ENCODE results near the gene PIGN.

PIGN gene

DNA sequence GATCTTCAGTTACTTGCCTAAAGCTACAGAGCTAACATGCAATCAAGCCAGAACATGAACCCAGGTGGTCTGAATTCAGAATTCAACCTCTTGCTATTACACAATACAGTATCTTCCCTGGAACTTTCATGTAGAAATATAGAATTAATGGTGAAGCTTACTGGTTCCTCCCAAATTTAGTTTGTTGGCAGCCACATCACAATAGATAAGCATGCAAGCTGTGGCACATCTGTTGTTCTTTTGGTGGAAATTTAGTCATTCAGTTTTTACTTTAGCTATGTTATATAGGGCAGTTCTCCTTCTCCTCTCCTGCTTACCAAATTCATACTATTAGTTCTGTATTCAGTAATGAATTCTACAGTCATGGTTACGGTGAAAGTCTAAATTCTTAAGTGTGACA, 193.0 kb downstream of the PIGN start:
- TF ChIP-seq, protein P1, sequence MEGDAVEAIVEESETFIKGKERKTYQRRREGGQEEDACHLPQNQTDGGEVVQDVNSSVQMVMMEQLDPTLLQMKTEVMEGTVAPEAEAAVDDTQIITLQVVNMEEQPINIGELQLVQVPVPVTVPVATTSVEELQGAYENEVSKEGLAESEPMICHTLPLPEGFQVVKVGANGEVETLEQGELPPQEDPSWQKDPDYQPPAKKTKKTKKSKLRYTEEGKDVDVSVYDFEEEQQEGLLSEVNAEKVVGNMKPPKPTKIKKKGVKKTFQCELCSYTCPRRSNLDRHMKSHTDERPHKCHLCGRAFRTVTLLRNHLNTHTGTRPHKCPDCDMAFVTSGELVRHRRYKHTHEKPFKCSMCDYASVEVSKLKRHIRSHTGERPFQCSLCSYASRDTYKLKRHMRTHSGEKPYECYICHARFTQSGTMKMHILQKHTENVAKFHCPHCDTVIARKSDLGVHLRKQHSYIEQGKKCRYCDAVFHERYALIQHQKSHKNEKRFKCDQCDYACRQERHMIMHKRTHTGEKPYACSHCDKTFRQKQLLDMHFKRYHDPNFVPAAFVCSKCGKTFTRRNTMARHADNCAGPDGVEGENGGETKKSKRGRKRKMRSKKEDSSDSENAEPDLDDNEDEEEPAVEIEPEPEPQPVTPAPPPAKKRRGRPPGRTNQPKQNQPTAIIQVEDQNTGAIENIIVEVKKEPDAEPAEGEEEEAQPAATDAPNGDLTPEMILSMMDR (IDR thresholded peaks at IDR 0.05; ENCODE audit: borderline replicate concordance, insufficient read depth, low read depth, low read length) = no peak
- H3K4me3 ChIP-seq (ENCODE audit: low read depth, low read length) = no peak overlapping the region

DNA sequence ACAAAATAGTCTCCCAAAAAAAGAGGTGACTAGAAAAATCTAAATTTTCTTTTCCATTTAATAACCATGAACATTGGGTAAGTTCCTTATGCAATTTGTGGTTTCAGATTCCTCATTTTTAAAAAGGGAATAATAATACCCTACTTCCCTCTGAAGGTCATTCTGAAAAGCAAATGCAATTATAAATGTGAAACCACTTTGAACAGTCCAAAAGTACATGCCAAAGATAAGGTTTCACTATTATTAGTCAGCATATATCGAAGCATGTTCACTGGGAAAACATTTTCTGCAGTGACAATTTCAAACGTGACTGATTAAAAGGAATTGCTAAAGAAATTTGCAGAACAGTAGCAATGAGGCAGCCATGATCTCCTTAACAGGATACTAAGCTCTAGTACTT, 193.9 kb downstream of the PIGN start:
- TF ChIP-seq, protein P1 (IDR thresholded peaks at IDR 0.05; ENCODE audit: borderline replicate concordance, insufficient read depth, low read depth, low read length) = no peak
- no peak overlapping the region for H3K4me3 ChIP-seq (ENCODE audit: low read depth, low read length)

GRCh38 chr18:61992285-61992684, 194.6 kb downstream of the PIGN start:
- TF ChIP-seq, protein P1 (IDR thresholded peaks at IDR 0.05; ENCODE audit: borderline replicate concordance, insufficient read depth, low read depth, low read length) = no peak
- H3K4me3 ChIP-seq (ENCODE audit: low read depth, low read length) = no peak overlapping the region

DNA sequence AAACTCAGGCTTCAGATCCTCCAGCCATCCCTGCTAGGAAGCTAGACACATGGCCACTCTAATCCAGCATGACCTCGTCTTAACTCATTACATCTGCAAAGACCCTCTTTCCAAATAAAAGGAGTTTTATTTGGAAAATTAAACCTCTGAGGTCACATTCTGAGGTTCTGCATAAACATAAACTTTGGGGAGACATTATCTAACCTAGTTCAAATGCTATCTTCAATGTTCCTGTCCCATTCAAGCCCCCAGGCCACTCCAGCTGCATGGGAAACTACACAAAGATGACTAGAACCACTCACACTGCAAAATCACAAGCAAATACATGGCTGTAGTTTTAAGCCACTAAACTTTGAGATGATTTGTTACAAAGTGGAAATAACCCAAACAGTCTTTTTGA, 195.0 kb downstream of the PIGN start:
- no peak overlapping the region for H3K4me3 ChIP-seq (ENCODE audit: low read depth, low read length)
- TF ChIP-seq, protein P1 (IDR thresholded peaks at IDR 0.05; ENCODE audit: borderline replicate concordance, insufficient read depth, low read depth, low read length) = no peak

GRCh38 chr18:61991201-61991600, 195.7 kb downstream of the PIGN start:
- H3K4me3 ChIP-seq (ENCODE audit: low read depth, low read length) = no peak overlapping the region
- TF ChIP-seq, protein P1 (IDR thresholded peaks at IDR 0.05; ENCODE audit: borderline replicate concordance, insufficient read depth, low read depth, low read length) = no peak
